HepG2 (cell line): Measurements from ENCODE around the gene ACTN4. TPM values are rescaled to one million over a fixed set of nuclear protein-coding genes. Genes with fewer than 3 reads are reported as not detected.

Source experiments
- ATM ChIP-seq: fragments of 450-650 bp; IDR thresholded peaks from 2 replicates; pipeline ENCODE4 v1.7.1; 2017; ENCODE audit warnings: mild to moderate bottlenecking, borderline replicate concordance
- CENPX ChIP-seq: sonication (generic); formaldehyde crosslinking; IDR thresholded peaks from 2 replicates; pipeline ENCODE4 v1.9.0; 2021; ENCODE audit warnings: mild to moderate bottlenecking, missing genetic modification reagents, moderate library complexity
- CHD4 ChIP-seq: fragments of 200-600 bp; sonication (generic); IDR thresholded peaks from 2 replicates; pipeline ENCODE4 v1.7.0; 2017; ENCODE audit warnings: mild to moderate bottlenecking, low read length, borderline replicate concordance
- FOXC1 ChIP-seq: sonication (generic); formaldehyde crosslinking; IDR thresholded peaks from 2 replicates; pipeline ENCODE4 v1.8.0; 2022; ENCODE audit warnings: mild to moderate bottlenecking, missing genetic modification reagents, borderline replicate concordance
- GRHL1 ChIP-seq: sonication (generic); formaldehyde crosslinking; conservative IDR thresholded peaks from 2 replicates; pipeline ENCODE4 v1.8.0; 2022; ENCODE audit warnings: missing genetic modification reagents
- HNRNPLL ChIP-seq: fragments of 200-400 bp; formaldehyde crosslinking; IDR thresholded peaks from 2 replicates; pipeline ENCODE4 v1.6.1; 2017; ENCODE audit warnings: mild to moderate bottlenecking, low read depth, low read length; ENCODE audit not compliant: poor library complexity, severe bottlenecking
- MIXL1 ChIP-seq: IDR thresholded peaks from 2 replicates; pipeline ENCODE4 v1.6.1; 2016
- MLLT10 ChIP-seq: sonication (generic); formaldehyde crosslinking; IDR thresholded peaks from 2 replicates; pipeline ENCODE4 v1.4.0; 2020; ENCODE audit warnings: missing genetic modification reagents
- MTA1 ChIP-seq: sonication (generic); formaldehyde crosslinking; IDR thresholded peaks from 2 replicates; pipeline ENCODE4 v1.4.0; 2020; ENCODE audit warnings: missing genetic modification reagents, mild to moderate bottlenecking, borderline replicate concordance
- NR2F2 ChIP-seq: IDR thresholded peaks from 2 replicates; pipeline ENCODE4 v1.6.1; 2012; ENCODE audit warnings: low read depth, inconsistent platforms, borderline replicate concordance
- PCBP2 ChIP-seq: fragments of 200-400 bp; formaldehyde crosslinking; optimal IDR thresholded peaks from 2 replicates; pipeline ENCODE3; 2018; ENCODE audit warnings: low read length, low read depth; ENCODE audit not compliant: poor library complexity, severe bottlenecking
- RARG ChIP-seq: sonication (generic); formaldehyde crosslinking; IDR thresholded peaks from 2 replicates; pipeline ENCODE4 v1.4.0; 2020; ENCODE audit warnings: low read depth, mild to moderate bottlenecking, missing genetic modification reagents
- RFX3 ChIP-seq: IDR thresholded peaks from 2 replicates; pipeline ENCODE4 v1.6.1; 2016; ENCODE audit warnings: missing biosample characterization, missing genetic modification reagents
- TOE1 ChIP-seq: sonication (generic); formaldehyde crosslinking; IDR thresholded peaks from 2 replicates; pipeline ENCODE4 v1.4.0; 2020; ENCODE audit warnings: mild to moderate bottlenecking, missing genetic modification reagents
- YEATS4 ChIP-seq: sonication (generic); formaldehyde crosslinking; IDR thresholded peaks from 2 replicates; pipeline ENCODE4 v1.4.0; 2020; ENCODE audit warnings: missing genetic modification reagents, borderline replicate concordance
- ZNF12 ChIP-seq: sonication (generic); formaldehyde crosslinking; IDR thresholded peaks from 2 replicates; pipeline ENCODE4 v1.5.0; 2020; ENCODE audit warnings: missing genetic modification reagents
- ZNF275 ChIP-seq: sonication (generic); formaldehyde crosslinking; IDR thresholded peaks from 2 replicates; pipeline ENCODE4 v1.8.0; 2022; ENCODE audit warnings: missing genetic modification reagents, mild to moderate bottlenecking, inconsistent platforms, borderline replicate concordance
- ZNF383 ChIP-seq: sonication (generic); formaldehyde crosslinking; IDR thresholded peaks from 2 replicates; pipeline ENCODE4 v1.4.0; 2020; ENCODE audit warnings: missing genetic modification reagents, mild to moderate bottlenecking, borderline replicate concordance
- ZNF468 ChIP-seq: sonication (generic); formaldehyde crosslinking; IDR thresholded peaks from 2 replicates; pipeline ENCODE4 v1.8.0; 2022; ENCODE audit warnings: mild to moderate bottlenecking, moderate library complexity, missing genetic modification reagents
- ZNF550 ChIP-seq: sonication (generic); formaldehyde crosslinking; IDR thresholded peaks from 2 replicates; pipeline ENCODE4 v1.4.0; 2020; ENCODE audit warnings: mild to moderate bottlenecking, missing genetic modification reagents, borderline replicate concordance
- ZNF629 ChIP-seq: sonication (generic); formaldehyde crosslinking; conservative IDR thresholded peaks from 2 replicates; pipeline ENCODE4 v1.5.0; 2020; ENCODE audit warnings: missing genetic modification reagents
- ZNF740 ChIP-seq: sonication (generic); formaldehyde crosslinking; IDR thresholded peaks from 2 replicates; pipeline ENCODE4 v1.4.0; 2020; ENCODE audit warnings: missing genetic modification reagents
- polyA plus RNA-seq, 8 experiments: library from polyadenylated mRNA; depleted of rRNA in 3 of 8; stranded (reverse) in 7 of 8; unstranded in 1 of 8; fragments of >200 nt; fragmentation: Illumina TruSeq in 4 of 8; extraction: Trizol in 4 of 8; gene quantifications; 2 replicates each; pipeline versions ENCODE4 v1.2.1 to v1.2.3, GENCODE V29; 2011 to 2016; ENCODE audit warnings: low read depth in 4 of 8, missing spikeins in 1 of 8, mixed read lengths in 1 of 8; ENCODE audit not compliant: insufficient read depth in 1 of 8
- total RNA-seq, 5 experiments: library from RNA; depleted of rRNA; stranded (reverse); fragments of >200 nt; fragmentation: Illumina TruSeq; extraction: Trizol; gene quantifications; 2 replicates each; pipeline ENCODE4 v1.2.3, GENCODE V29; 2016; ENCODE audit warnings: low read depth in 1 of 5
- TF ChIP-seq, protein P1 (sequence below): sonication (generic); formaldehyde crosslinking; IDR thresholded peaks from 2 replicates; pipeline ENCODE4 v1.8.1; 2023; ENCODE audit warnings: mild to moderate bottlenecking, moderate library complexity, missing genetic modification reagents
- TF ChIP-seq, protein P2 (sequence below): sonication (generic); formaldehyde crosslinking; IDR thresholded peaks from 2 replicates; pipeline ENCODE4 v1.8.1; 2022; ENCODE audit warnings: low read depth, mild to moderate bottlenecking, missing genetic modification reagents

Gene ACTN4
- total and polyA plus RNA-seq, 2 of the 13 experiments (the other 11 are each of a cell fraction or from before 2014, with no cell fraction given), result 171 to 192 TPM

DNA sequence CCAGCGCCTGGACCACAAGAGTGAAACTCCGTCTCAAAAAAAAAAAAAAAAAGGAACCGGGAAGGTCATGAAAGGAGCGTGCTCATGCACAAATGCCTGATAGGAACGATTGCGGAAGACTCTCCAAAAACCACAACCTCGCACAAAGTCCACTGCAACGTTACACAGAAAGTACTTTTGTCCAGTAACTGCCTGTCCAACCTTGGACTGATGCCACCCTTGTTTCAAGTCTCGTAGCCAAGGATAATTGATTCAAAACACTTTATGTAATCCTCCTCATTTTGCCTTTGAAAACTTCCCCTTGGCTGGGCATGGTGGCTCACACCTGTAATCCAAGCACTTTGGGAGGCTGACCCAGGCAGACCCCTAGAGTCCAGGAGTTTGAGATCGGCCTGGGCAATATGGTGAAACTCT, 112.1 kb downstream of the ACTN4 start (continued):
- TF ChIP-seq GRHL1 (CRISPR knock-in tag), result no peak
- no peak for TF ChIP-seq ZNF740
- TF ChIP-seq ZNF12 (CRISPR knock-in tag), result peak; percentile 76
- TF ChIP-seq RFX3, result no peak
- no peak for TF ChIP-seq ZNF383 (CRISPR knock-in tag)
- no peak for TF ChIP-seq ZNF550 (CRISPR knock-in tag)
- TF ChIP-seq TOE1 (CRISPR knock-in tag), result no peak
- no peak for TF ChIP-seq HNRNPLL
- no peak for TF ChIP-seq ZNF468
- TF ChIP-seq, protein P1, sequence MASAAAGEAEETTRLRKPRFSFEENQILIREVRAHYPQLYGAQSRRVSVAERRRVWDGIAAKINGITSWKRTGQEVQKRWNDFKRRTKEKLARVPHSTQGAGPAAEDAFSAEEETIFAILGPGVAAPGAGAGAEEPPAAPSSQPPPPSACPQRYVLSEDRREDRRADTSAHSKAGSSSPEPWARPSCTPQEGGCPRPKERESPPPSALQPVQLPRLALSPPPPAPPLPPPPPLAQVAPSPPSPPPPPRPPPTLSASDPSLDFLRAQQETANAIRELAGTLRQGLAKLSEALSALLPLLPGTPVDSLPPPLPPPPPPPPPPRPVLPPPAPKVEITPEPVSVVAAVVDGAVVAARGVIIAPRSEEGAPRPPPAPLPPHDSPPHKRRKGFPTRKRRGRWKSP (CRISPR knock-in tag), result no peak
- no peak for TF ChIP-seq FOXC1 (CRISPR knock-in tag)
- TF ChIP-seq ATM, result no peak
- peak; percentile 95 for TF ChIP-seq MIXL1 (CRISPR knock-in tag)
- TF ChIP-seq CENPX (CRISPR knock-in tag), result no peak
- TF ChIP-seq RARG (CRISPR knock-in tag), result no peak
- TF ChIP-seq MTA1 (CRISPR knock-in tag), result no peak
- TF ChIP-seq CHD4, result no peak
- TF ChIP-seq, protein P2, sequence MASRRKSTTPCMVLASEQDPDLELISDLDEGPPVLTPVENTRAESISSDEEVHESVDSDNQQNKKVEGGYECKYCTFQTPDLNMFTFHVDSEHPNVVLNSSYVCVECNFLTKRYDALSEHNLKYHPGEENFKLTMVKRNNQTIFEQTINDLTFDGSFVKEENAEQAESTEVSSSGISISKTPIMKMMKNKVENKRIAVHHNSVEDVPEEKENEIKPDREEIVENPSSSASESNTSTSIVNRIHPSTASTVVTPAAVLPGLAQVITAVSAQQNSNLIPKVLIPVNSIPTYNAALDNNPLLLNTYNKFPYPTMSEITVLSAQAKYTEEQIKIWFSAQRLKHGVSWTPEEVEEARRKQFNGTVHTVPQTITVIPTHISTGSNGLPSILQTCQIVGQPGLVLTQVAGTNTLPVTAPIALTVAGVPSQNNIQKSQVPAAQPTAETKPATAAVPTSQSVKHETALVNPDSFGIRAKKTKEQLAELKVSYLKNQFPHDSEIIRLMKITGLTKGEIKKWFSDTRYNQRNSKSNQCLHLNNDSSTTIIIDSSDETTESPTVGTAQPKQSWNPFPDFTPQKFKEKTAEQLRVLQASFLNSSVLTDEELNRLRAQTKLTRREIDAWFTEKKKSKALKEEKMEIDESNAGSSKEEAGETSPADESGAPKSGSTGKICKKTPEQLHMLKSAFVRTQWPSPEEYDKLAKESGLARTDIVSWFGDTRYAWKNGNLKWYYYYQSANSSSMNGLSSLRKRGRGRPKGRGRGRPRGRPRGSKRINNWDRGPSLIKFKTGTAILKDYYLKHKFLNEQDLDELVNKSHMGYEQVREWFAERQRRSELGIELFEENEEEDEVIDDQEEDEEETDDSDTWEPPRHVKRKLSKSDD (CRISPR knock-in tag), result no peak; the same call in 1 of the 2 replicates
- peak; percentile 34; the same call in 1 of the 2 replicates for TF ChIP-seq ZNF629
- TF ChIP-seq YEATS4 (CRISPR knock-in tag), result peak; percentile 61; the same call in 1 of the 2 replicates
- TF ChIP-seq NR2F2, result peak; percentile 54; the same call in 1 of the 2 replicates
- no peak for TF ChIP-seq ZNF275 (CRISPR knock-in tag)
- no peak for TF ChIP-seq MLLT10 (CRISPR knock-in tag)
- no peak for TF ChIP-seq PCBP2
